Peyer's patch (tissue), 4 donors: ENCODE data around the gene NUP50. TPM values are rescaled to one million over a fixed set of nuclear protein-coding genes. Genes with fewer than 3 reads are reported as not detected.

Experiments
- DNase-seq, 3 donors: peaks; one replicate each; pipeline ENCODE4 v3.0.0-alpha.2; 2017 to 2019
- H3K27ac ChIP-seq, 4 donors: fragments of 200-600 bp; sonication (generic); one replicate each; pipeline ENCODE4 v1.5.1; 2016 to 2019
- H3K27me3 ChIP-seq, 2 donors: fragments of 200-600 bp; sonication (generic); one replicate each; pipeline ENCODE4 v1.5.1; 2019
- H3K36me3 ChIP-seq, 3 donors: fragments of 200-600 bp; sonication (generic); one replicate each; pipeline ENCODE4 v1.5.1; 2016 to 2019
- H3K4me1 ChIP-seq, 4 donors: fragments of 200-600 bp; sonication (generic); one replicate each; pipeline ENCODE4 v1.5.1; 2016 to 2019
- H3K4me3 ChIP-seq, 4 donors: fragments of 200-600 bp; sonication (generic); 1 replicate in 3 of 4; 2 replicates in 1 of 4; pipeline ENCODE4 v1.5.1; 2016 to 2019; ENCODE audit warnings: mild to moderate bottlenecking in 1 of 4
- H3K9me3 ChIP-seq, 4 donors: fragments of 200-600 bp; sonication (generic); one replicate each; pipeline ENCODE4 v1.5.1; 2016 to 2019; ENCODE audit warnings: mild to moderate bottlenecking in 1 of 4
- POLR2A ChIP-seq, 2 donors: fragments of 450-650 bp; IDR thresholded peaks; one replicate each; pipeline ENCODE4 v1.5.1; 2017; ENCODE audit warnings: antibody characterized with exemption in 2 of 2, mild to moderate bottlenecking in 2 of 2, moderate library complexity in 2 of 2
- total RNA-seq, 4 donors: library from RNA; depleted of rRNA; stranded (reverse); fragments of >200 nt; gene quantifications; one replicate each; pipeline ENCODE4 v1.1.0, GENCODE V29; 2016
- TF ChIP-seq, protein P1 (sequence below), 6 experiments: fragments of 450-650 bp in 4 of 6; fragments of 200-600 bp in 2 of 6; sonication (generic) in 1 of 6; IDR thresholded peaks; one replicate each; pipeline ENCODE4 v1.5.1; 2017 to 2019; ENCODE audit warnings: antibody characterized with exemption in 6 of 6, mild to moderate bottlenecking in 3 of 6, moderate library complexity in 1 of 6

The NUP50 gene
- total RNA-seq, 4 donors from 2014 or later = 67.8 to 96.8 (median 75.8) TPM

- H3K4me1 ChIP-seq = peaks cover 0 to 44% (median 11%) of the 10 kb centered on the region in 4 donors
- DNase-seq = no peak
- peaks cover 0 to 11% (median 0%) of the 10 kb centered on the region in 3 donors for H3K36me3 ChIP-seq
- no peaks in the 10 kb centered on the region for H3K27me3 ChIP-seq
- no peaks in the 10 kb centered on the region for H3K9me3 ChIP-seq
- H3K4me3 ChIP-seq = peak overlapping the region in 3 of 4 donors; percentile 94 to 100 (median 98)
- peak overlapping the region in 1 of 4 donors; percentile 84 for H3K27ac ChIP-seq
- TF ChIP-seq, protein P1, sequence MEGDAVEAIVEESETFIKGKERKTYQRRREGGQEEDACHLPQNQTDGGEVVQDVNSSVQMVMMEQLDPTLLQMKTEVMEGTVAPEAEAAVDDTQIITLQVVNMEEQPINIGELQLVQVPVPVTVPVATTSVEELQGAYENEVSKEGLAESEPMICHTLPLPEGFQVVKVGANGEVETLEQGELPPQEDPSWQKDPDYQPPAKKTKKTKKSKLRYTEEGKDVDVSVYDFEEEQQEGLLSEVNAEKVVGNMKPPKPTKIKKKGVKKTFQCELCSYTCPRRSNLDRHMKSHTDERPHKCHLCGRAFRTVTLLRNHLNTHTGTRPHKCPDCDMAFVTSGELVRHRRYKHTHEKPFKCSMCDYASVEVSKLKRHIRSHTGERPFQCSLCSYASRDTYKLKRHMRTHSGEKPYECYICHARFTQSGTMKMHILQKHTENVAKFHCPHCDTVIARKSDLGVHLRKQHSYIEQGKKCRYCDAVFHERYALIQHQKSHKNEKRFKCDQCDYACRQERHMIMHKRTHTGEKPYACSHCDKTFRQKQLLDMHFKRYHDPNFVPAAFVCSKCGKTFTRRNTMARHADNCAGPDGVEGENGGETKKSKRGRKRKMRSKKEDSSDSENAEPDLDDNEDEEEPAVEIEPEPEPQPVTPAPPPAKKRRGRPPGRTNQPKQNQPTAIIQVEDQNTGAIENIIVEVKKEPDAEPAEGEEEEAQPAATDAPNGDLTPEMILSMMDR (IDR thresholded peaks at IDR 0.05) = no peak
- TF ChIP-seq POLR2A (IDR thresholded peaks at IDR 0.05) = no peak
These were observed 1.2 kb upstream of the NUP50 start for GRCh38 chr22:45162531-45162930.

- H3K27me3 ChIP-seq = no peaks in the 10 kb centered on the region
- H3K4me3 ChIP-seq = peak overlapping the region; percentile 94 to 100 (median 96)
- H3K4me1 ChIP-seq = peaks cover 0 to 44% (median 11%) of the 10 kb centered on the region in 4 donors
- no peaks in the 10 kb centered on the region for H3K9me3 ChIP-seq
- DNase-seq = no peak
- peak overlapping the region; percentile 84 to 91 (median 88) for H3K27ac ChIP-seq
- TF ChIP-seq, protein P1 (IDR thresholded peaks at IDR 0.05) = no peak
- H3K36me3 ChIP-seq = peaks cover 0 to 13% (median 0%) of the 10 kb centered on the region in 3 donors
These were observed 650 bp upstream of the NUP50 start for GRCh38 chr22:45163099-45163450.

DNA sequence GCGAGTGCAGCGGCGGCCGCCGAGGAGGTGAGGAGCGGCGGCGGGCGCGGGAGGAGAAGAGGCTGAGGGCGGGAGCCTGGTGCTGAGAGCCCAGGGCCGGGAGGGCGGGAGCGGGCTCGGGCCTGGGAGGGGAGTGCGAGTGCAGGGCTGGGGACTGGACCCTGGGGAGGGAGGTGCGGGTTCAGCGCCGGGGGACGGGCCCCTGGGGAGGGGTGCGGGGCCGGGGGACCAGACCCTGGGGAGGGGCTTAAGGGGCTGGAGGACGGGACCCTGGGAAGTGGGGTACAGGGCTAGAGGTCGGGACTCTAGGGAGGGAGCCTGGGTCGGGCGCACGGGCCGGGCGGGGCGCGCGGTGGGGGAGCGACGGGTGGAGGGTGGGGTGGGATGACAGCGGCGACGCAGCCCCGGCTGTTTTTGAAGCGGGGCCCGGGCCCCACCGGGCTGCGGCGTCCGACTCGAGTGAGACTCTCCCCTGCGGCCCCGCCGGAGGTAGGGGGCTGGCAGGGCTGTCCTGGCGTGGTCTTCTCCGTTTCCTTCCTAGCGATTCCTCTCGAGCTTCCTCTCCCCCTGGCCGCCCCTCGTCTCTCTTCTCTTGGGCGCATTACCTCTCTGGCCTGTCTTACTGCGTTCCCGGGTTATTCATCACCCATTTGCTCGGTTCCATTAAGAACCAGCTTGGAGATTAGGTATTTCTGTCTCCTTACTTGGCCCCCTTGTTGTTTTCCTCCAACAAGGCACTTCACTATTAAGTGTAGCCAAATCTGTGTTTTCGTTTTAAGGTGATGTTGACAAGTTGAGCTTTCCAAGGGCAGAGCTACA lies 754 bp downstream of the NUP50 start:
- Histone ChIP-seq H3K36me3 (peaks cover 0 to 25% (median 0%) of the 10 kb centered on the region in 3 donors), H3K27ac (peak overlapping the region; percentile 84 to 91 (median 88)), H3K9me3 (no peaks in the 10 kb centered on the region), H3K27me3 (no peaks in the 10 kb centered on the region), H3K4me1 (peaks cover 0 to 44% (median 8%) of the 10 kb centered on the region in 4 donors), H3K4me3 (peak overlapping the region; percentile 94 to 100 (median 96))
- no peak for TF ChIP-seq POLR2A (IDR thresholded peaks at IDR 0.05)
- TF ChIP-seq, protein P1 (IDR thresholded peaks at IDR 0.05) = no peak
- peak in 2 of 3 donors; percentile 20 to 72 for DNase-seq

GRCh38 chr22:45166932-45167331 lies 3.2 kb downstream of the NUP50 start:
- Histone ChIP-seq H3K9me3 (no peaks in the 10 kb centered on the region), H3K27ac (no peak overlapping the region), H3K36me3 (peaks cover 0 to 50% (median 0%) of the 10 kb centered on the region in 3 donors), H3K4me1 (peaks cover 0 to 34% (median 7%) of the 10 kb centered on the region in 4 donors), H3K27me3 (no peaks in the 10 kb centered on the region), H3K4me3 (no peak overlapping the region)
- no peak for TF ChIP-seq POLR2A (IDR thresholded peaks at IDR 0.05)
- TF ChIP-seq, protein P1 (IDR thresholded peaks at IDR 0.05) = no peak
- no peak for DNase-seq

DNA sequence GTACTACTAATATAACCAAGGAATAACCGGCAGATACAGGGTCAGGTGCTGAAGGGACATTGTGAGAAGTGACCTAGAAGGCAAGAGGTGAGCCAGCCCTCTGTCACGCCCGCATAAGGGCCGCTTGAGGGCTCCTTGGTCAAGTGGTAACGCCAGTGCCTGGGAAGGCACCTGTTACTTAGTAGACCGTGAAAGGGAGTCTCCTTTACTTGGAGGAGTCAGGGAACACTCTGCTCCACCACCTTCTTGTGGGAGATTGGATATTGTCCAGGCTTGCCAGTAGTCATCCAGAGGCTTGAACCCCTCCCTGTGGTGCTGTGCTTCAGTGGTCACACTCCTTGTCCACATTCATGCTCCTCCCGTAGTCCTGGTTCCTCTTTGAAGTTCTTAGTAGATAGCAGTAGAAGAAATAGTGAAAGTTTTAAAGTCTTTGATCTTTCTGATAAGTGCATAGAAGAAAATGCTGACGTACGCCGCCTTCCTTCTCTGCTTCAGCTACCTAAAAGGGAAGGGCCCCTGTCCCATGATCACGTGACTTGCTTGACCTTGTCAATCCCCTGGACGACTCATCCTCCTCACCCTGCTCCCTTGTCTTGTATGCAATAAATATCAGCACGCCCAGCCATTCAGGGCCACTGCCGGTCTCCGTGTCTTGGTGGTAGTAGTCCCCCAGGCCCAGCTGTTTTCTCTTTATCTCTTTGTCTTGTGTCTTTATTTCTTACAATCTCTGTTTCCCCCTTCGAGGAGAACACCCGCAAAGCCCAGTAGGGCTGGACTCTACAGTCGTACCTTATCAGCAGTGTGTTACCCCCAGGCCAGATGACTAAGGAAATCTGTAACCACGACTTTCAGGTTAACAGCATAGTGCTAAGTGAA lies 6.1 kb downstream of the NUP50 start:
- DNase-seq = peak in 1 of 3 donors; percentile 27
- Histone ChIP-seq H3K4me3 (no peak overlapping the region), H3K4me1 (peaks cover 0 to 24% (median 6%) of the 10 kb centered on the region in 4 donors), H3K9me3 (no peaks in the 10 kb centered on the region), H3K27ac (peak overlapping the region in 1 of 4 donors; percentile 39), H3K36me3 (peaks cover 0 to 77% (median 0%) of the 10 kb centered on the region in 3 donors), H3K27me3 (no peaks in the 10 kb centered on the region)
- TF ChIP-seq, protein P1 (IDR thresholded peaks at IDR 0.05) = no peak
- TF ChIP-seq POLR2A (IDR thresholded peaks at IDR 0.05) = no peak
